Parathyroid adenoma (tissue), 2 donors: ENCODE results near the gene DCANP1.
A peak's percentile ranks its signal among the peaks of the same experiment; 100 is the strongest.

Experiments used
- H2AFZ ChIP-seq: fragments of 300-600 bp; sonication (generic); one replicate; pipeline ENCODE4 v1.7.0; 2017; ENCODE audit warnings: antibody characterized with exemption, mild to moderate bottlenecking
- H3K27ac ChIP-seq: fragments of 300-600 bp; sonication (generic); one replicate; pipeline ENCODE4 v1.7.0; 2017
- H3K27me3 ChIP-seq: fragments of 300-600 bp; sonication (generic); one replicate; pipeline ENCODE4 v1.7.0; 2017; ENCODE audit warnings: low read length; ENCODE audit not compliant: control insufficient read depth, insufficient read depth
- H3K36me3 ChIP-seq: fragments of 300-600 bp; sonication (generic); one replicate; pipeline ENCODE4 v1.7.0; 2017; ENCODE audit warnings: low read length; ENCODE audit not compliant: control insufficient read depth, insufficient read depth
- H3K4me1 ChIP-seq: fragments of 300-600 bp; sonication (generic); one replicate; pipeline ENCODE4 v1.7.0; 2017; ENCODE audit warnings: control low read depth
- H3K4me2 ChIP-seq: fragments of 300-600 bp; sonication (generic); one replicate; pipeline ENCODE4 v1.7.0; 2017; ENCODE audit warnings: low read length
- H3K4me3 ChIP-seq: fragments of 300-600 bp; sonication (generic); one replicate; pipeline ENCODE4 v1.7.0; 2017; ENCODE audit warnings: low read depth, low read length
- H3K79me2 ChIP-seq: fragments of 300-600 bp; sonication (generic); one replicate; pipeline ENCODE4 v1.7.0; 2017; ENCODE audit warnings: control low read depth
- H3K9ac ChIP-seq: fragments of 300-600 bp; sonication (generic); one replicate; pipeline ENCODE4 v1.7.0; 2017; ENCODE audit warnings: mild to moderate bottlenecking
- H3K9me3 ChIP-seq: fragments of 300-600 bp; sonication (generic); one replicate; pipeline ENCODE4 v1.7.0; 2017; ENCODE audit warnings: low read length; ENCODE audit not compliant: control insufficient read depth
- TF ChIP-seq, protein P1 (sequence below): fragments of 300-600 bp; sonication (generic); IDR thresholded peaks from one replicate; pipeline ENCODE4 v1.7.0; 2017; ENCODE audit warnings: antibody characterized with exemption, mild to moderate bottlenecking
- donor health status: primary hyperparathyroidism.

The DCANP1 gene

DNA sequence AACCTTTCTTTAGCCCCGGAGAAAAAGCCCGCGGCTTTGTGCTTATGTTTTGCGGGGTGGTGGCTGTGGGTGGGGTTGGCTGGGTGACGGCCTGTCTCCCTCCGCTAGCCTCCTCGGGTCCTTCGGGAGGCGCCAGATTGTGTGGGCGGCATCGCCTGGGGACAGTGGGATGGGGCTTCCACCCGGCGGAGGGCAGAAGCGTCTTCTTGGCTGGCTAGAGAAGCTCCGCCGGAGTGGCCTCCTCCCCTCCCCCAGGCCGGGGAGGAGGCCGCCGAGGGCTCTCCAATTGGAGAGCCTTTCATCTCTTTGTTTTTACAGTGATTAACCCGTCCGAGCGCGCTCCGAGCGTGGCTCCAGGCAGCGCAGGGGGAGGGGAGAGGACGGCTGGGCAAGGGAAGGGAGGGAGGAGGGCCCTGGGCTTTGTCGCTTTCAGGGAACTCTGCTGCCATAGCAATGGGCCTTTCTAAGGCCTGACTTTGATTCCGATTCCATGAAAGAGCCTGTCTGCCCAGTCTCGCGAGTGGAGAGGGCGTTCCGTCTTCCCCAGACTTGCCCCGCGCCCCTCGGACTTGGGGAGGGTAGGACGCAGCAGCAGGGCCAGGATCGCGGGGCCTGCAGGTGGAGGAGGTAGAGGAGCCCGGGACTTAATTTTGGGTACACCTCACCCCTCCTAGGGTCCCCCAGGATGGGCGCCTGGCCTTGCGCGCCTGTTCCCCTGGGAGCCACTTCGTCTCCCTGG lies 41.7 kb upstream of the DCANP1 start:
- TF ChIP-seq, protein P1, sequence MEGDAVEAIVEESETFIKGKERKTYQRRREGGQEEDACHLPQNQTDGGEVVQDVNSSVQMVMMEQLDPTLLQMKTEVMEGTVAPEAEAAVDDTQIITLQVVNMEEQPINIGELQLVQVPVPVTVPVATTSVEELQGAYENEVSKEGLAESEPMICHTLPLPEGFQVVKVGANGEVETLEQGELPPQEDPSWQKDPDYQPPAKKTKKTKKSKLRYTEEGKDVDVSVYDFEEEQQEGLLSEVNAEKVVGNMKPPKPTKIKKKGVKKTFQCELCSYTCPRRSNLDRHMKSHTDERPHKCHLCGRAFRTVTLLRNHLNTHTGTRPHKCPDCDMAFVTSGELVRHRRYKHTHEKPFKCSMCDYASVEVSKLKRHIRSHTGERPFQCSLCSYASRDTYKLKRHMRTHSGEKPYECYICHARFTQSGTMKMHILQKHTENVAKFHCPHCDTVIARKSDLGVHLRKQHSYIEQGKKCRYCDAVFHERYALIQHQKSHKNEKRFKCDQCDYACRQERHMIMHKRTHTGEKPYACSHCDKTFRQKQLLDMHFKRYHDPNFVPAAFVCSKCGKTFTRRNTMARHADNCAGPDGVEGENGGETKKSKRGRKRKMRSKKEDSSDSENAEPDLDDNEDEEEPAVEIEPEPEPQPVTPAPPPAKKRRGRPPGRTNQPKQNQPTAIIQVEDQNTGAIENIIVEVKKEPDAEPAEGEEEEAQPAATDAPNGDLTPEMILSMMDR = no peak
- peaks cover 4% of the 10 kb centered on the region for H3K27me3 ChIP-seq
- H3K4me2 ChIP-seq = peak overlapping the region; percentile 60
- H3K36me3 ChIP-seq = no peaks in the 10 kb centered on the region
- H3K27ac ChIP-seq = no peak overlapping the region
- peaks cover 14% of the 10 kb centered on the region for H3K4me1 ChIP-seq
- no peaks in the 10 kb centered on the region for H3K9me3 ChIP-seq
- H2AFZ ChIP-seq = peak overlapping the region; percentile 2
- H3K4me3 ChIP-seq = peak overlapping the region; percentile 31
- no peaks in the 10 kb centered on the region for H3K79me2 ChIP-seq
- no peak overlapping the region for H3K9ac ChIP-seq

DNA sequence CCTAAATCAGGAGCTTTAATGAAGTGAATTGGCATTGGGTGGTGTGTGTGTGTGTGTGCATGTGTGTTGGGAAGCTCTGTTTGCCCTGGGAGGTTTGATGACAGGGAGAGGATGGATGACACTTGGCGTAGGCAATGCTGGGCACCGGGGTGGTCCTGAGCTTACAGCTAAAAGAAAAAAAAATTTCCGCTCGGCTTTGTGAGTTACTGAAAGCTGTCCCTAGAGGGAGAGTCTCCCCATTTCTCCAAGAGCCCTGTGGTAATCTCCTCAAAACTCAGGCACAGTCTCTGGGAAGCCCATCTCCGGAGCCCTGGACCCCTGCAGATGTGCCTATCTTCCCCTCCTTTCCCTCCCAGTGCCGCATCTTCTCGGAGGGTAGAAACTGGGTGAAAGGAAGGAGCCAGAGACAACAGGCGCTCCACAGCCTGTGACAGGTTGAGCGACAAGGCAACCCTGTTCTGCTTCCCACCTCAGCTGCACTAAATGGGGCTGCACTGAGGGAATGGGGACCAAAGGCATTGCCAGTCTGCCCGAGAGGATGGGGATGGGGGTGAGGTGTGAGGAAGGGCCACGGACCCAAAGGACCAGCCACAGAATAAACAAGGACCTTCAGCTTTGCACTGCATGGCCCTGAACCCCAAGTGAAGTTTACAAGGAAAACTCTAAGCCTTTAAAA lies 40.8 kb upstream of the DCANP1 start:
- Histone ChIP-seq H3K27ac (no peak overlapping the region), H3K4me3 (no peak overlapping the region), H3K4me1 (peaks cover 14% of the 10 kb centered on the region), H3K27me3 (peaks cover 4% of the 10 kb centered on the region), H3K9ac (no peak overlapping the region), H3K79me2 (no peaks in the 10 kb centered on the region), H3K36me3 (no peaks in the 10 kb centered on the region), H3K9me3 (no peaks in the 10 kb centered on the region), H2AFZ (no peak overlapping the region), H3K4me2 (no peak overlapping the region)
- TF ChIP-seq, protein P1 = no peak

DNA sequence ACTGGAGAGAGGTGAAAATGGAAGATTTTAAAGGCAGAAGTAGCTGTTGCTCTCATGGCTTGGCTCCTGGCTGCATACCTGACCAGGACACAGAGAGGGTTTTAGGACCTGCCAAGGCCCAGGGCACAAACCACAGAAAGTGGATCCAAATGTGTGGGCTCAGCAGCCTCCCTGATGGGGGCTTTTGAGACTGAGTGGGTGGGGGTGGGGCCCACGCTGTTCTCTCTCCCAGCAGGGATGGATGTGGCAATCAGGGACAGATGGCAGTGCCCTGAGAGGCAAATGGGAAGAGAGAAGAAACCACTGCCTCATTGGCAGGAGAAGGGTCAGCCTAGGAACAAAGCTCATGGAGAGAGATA lies 39.9 kb upstream of the DCANP1 start:
- H3K9me3 ChIP-seq = no peaks in the 10 kb centered on the region
- no peaks in the 10 kb centered on the region for H3K79me2 ChIP-seq
- H2AFZ ChIP-seq = no peak overlapping the region
- no peak overlapping the region for H3K27ac ChIP-seq
- no peak overlapping the region for H3K4me2 ChIP-seq
- no peaks in the 10 kb centered on the region for H3K36me3 ChIP-seq
- H3K27me3 ChIP-seq = peaks cover 4% of the 10 kb centered on the region
- H3K4me3 ChIP-seq = no peak overlapping the region
- H3K9ac ChIP-seq = no peak overlapping the region
- peaks cover 14% of the 10 kb centered on the region for H3K4me1 ChIP-seq
- TF ChIP-seq, protein P1 = no peak

DNA sequence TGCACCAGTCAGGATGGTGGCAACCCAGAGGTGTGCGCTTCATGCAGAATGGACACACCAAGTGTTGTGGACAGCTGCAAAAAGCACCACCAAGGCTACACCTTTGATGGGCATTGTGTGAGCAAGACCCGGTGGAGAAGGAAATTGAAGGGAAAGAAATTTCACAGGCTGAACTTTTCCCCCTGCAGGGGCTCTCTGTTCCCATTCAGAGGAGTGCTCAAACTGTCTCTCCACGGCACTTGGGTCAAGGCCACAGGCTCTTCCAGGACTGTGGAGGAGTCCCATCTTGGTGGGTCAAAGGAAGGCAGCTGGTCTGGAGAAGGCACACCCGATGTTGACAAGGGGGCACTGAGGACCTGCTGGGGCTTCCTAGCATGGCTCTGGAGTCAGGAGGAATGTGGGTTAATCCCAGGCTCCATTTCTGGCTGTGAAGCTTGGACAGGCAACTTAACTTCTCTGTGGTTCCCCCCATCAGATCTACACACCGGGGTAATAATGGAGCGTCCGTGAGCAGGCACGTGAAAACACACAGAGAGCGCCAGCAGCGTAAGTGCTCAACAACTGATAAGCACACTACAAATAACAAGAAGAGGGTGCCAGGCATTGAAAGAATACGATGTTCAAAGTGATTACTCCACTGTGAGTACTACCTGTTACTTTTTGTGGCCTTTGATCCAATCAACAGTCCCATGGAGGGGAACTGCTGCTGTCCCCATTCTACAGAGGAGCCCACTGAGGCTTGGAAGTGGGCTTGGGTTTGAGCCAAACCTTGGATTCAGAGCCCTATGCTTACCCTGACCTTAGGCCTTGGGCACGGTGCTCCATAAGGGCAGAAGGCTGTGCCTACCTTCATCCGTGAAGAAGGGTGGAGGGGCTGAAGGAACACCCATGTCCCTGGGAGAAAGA lies 39.2 kb upstream of the DCANP1 start:
- Histone ChIP-seq H3K79me2 (no peaks in the 10 kb centered on the region), H3K27ac (no peak overlapping the region), H3K9me3 (no peaks in the 10 kb centered on the region), H3K4me2 (no peak overlapping the region), H3K4me1 (peaks cover 14% of the 10 kb centered on the region), H2AFZ (no peak overlapping the region), H3K4me3 (no peak overlapping the region), H3K9ac (no peak overlapping the region), H3K36me3 (no peaks in the 10 kb centered on the region), H3K27me3 (peaks cover 4% of the 10 kb centered on the region)
- TF ChIP-seq, protein P1 = no peak
